Panc1 (cell line): ENCODE results near the gene PYM1.

Experiments used
- CTCF ChIP-seq: fragments of 450-650 bp; IDR thresholded peaks from 2 replicates; pipeline ENCODE4 v1.5.1; 2017; ENCODE audit warnings: mild to moderate bottlenecking
- TCF7L2 ChIP-seq: IDR thresholded peaks from 2 replicates; pipeline ENCODE4 v1.6.1; 2011; ENCODE audit warnings: mild to moderate bottlenecking, low read depth, low read length, inconsistent platforms

- TF ChIP-seq CTCF (no peak), TCF7L2 (no peak)
Observed at GRCh38 chr12:55933799-55934742, 6.4 kb upstream of the PYM1 start.
